ENCODE measurements around the gene FAM222B.
"Not testable (repeated sequence)": the region's sequence is repeated elsewhere in the genome, so short reads cannot be mapped to it uniquely, and the experiment has no call there.

DNA sequence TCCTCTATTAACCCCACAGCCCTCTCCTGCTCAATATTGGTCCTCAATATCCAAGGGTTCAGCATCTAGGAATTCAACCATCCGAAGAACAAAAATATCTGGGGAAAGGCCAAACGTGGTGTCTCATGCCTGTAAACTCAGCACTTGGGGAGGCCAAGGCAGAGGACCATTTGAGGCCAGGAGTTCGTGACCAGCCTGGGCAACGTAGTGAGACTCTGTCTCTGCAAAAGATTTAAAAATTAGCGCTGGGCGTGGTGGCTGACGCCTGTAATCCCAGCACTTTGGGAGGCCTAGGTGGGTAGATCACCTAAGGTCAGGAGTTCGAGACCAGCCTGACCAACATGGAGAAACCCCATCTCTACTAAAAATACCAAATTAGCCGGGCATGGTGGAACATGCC is 4.1 kb upstream of the FAM222B start:
- TF ChIP-seq, protein P1, sequence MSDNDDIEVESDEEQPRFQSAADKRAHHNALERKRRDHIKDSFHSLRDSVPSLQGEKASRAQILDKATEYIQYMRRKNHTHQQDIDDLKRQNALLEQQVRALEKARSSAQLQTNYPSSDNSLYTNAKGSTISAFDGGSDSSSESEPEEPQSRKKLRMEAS (IDR thresholded peaks at IDR 0.05; ENCODE audit: low read depth, low read length) = not testable (repeated sequence)
- not testable (repeated sequence) for TF ChIP-seq CTCF (IDR thresholded peaks at IDR 0.05; ENCODE audit: low read depth, low read length)
